BLaER1 treated with 17β-estradiol and CSF1 and Interleukin-3, amounts not matched to agents 10 nM and 100 nM (cell line): ENCODE results near the gene PIEZO1.

Experiments used
- H3K27ac ChIP-seq, 11 experiments: shearing (Covaris generic); formaldehyde crosslinking; 2 replicates each; pipeline ENCODE4 v1.8.1; 2022
- H3K27me3 ChIP-seq, 11 experiments: shearing (Covaris generic); formaldehyde crosslinking; 2 replicates each; pipeline ENCODE4 v1.8.1; 2022
- H3K36me3 ChIP-seq, 11 experiments: shearing (Covaris generic); formaldehyde crosslinking; 2 replicates each; pipeline ENCODE4 v1.8.1; 2022
- H3K4me1 ChIP-seq, 10 experiments: shearing (Covaris generic); formaldehyde crosslinking; 2 replicates each; pipeline ENCODE4 v1.8.1; 2022
- H3K4me2 ChIP-seq, 11 experiments: shearing (Covaris generic); formaldehyde crosslinking; 2 replicates each; pipeline ENCODE4 v1.8.1; 2022
- H3K4me3 ChIP-seq, 10 experiments: shearing (Covaris generic); formaldehyde crosslinking; 2 replicates each; pipeline ENCODE4 v1.8.1; 2022
- H3K9ac ChIP-seq, 11 experiments: shearing (Covaris generic); formaldehyde crosslinking; 2 replicates each; pipeline ENCODE4 v1.8.1; 2022
- H3K9me3 ChIP-seq, 11 experiments: shearing (Covaris generic); formaldehyde crosslinking; replicated peaks in 1 of 11; 2 replicates each; pipeline ENCODE4 v1.8.1; 2022
- H4K20me1 ChIP-seq, 11 experiments: shearing (Covaris generic); formaldehyde crosslinking; 2 replicates each; pipeline ENCODE4 v1.8.1; 2022
- Cebpa-rat ChIP-seq, 11 experiments: shearing (Covaris generic); IDR thresholded peaks; 2 replicates each; pipeline ENCODE4 v1.8.1; 2022

PIEZO1 gene

GRCh38 chr16:88784856-88785105, 239 bp downstream of the PIEZO1 start:
- Histone ChIP-seq H3K4me1 (peaks cover 49 to 83% (median 69%) of the 10 kb centered on the region in 10 experiments), H4K20me1 (peaks cover 23 to 48% (median 44%) of the 10 kb centered on the region in 11 experiments; a peak in 21 of 22 replicates), H3K9ac (peak overlapping the region; percentile 80 to 95 (median 89)), H3K9me3 (no peaks in the 10 kb centered on the region), H3K27ac (peak overlapping the region; percentile 35 to 93 (median 91); a peak in 21 of 22 replicates), H3K27me3 (no peaks in the 10 kb centered on the region), H3K4me2 (peak overlapping the region; percentile 95 to 100 (median 99)), H3K4me3 (peak overlapping the region; percentile 72 to 91 (median 83)), H3K36me3 (no peaks in the 10 kb centered on the region)
- no peak for TF ChIP-seq Cebpa-rat (IDR thresholded peaks at IDR 0.05)

GRCh38 chr16:88784074-88784855, 755 bp downstream of the PIEZO1 start:
- peak overlapping the region; percentile 80 to 95 (median 89) for H3K9ac ChIP-seq

GRCh38 chr16:88783391-88784073, 1.5 kb downstream of the PIEZO1 start:
- peak overlapping the region; percentile 95 to 100 (median 99) for H3K4me2 ChIP-seq
- H3K27ac ChIP-seq, result peak overlapping the region in 10 of 11 experiments; percentile 74 to 93 (median 92); a peak in 20 of 22 replicates
- H3K36me3 ChIP-seq, result no peaks in the 10 kb centered on the region
- no peaks in the 10 kb centered on the region for H3K27me3 ChIP-seq
- H4K20me1 ChIP-seq, result peaks cover 32 to 60% (median 56%) of the 10 kb centered on the region in 11 experiments; a peak in 21 of 22 replicates
- no peaks in the 10 kb centered on the region for H3K9me3 ChIP-seq
- H3K4me3 ChIP-seq, result peak overlapping the region; percentile 72 to 91 (median 83)
- no peak for TF ChIP-seq Cebpa-rat (IDR thresholded peaks at IDR 0.05)
- peak overlapping the region; percentile 80 to 95 (median 89) for H3K9ac ChIP-seq
- H3K4me1 ChIP-seq, result peaks cover 49 to 83% (median 69%) of the 10 kb centered on the region in 10 experiments

More at GRCh38 chr16:88784074-88784855, 755 bp downstream of the PIEZO1 start:
- Histone ChIP-seq H3K4me3 (peak overlapping the region; percentile 72 to 91 (median 83)), H3K36me3 (no peaks in the 10 kb centered on the region), H3K27me3 (no peaks in the 10 kb centered on the region), H3K27ac (peak overlapping the region; percentile 35 to 93 (median 91); a peak in 21 of 22 replicates), H3K4me2 (peak overlapping the region; percentile 95 to 100 (median 99)), H3K9me3 (no peaks in the 10 kb centered on the region), H4K20me1 (peaks cover 28 to 53% (median 49%) of the 10 kb centered on the region in 11 experiments; a peak in 21 of 22 replicates), H3K4me1 (peaks cover 49 to 83% (median 69%) of the 10 kb centered on the region in 10 experiments)
- no peak for TF ChIP-seq Cebpa-rat (IDR thresholded peaks at IDR 0.05)

- peaks cover 56 to 86% (median 73%) of the 10 kb centered on the region in 10 experiments for H3K4me1 ChIP-seq
- no peaks in the 10 kb centered on the region for H3K27me3 ChIP-seq
- peak overlapping the region; percentile 72 to 91 (median 83); a peak in 19 of 20 replicates for H3K4me3 ChIP-seq
- TF ChIP-seq Cebpa-rat (IDR thresholded peaks at IDR 0.05), result no peak
- H3K4me2 ChIP-seq, result peak overlapping the region; percentile 95 to 100 (median 99)
- peak overlapping the region in 10 of 11 experiments; percentile 26 to 93 (median 90); a peak in 15 of 22 replicates for H3K27ac ChIP-seq
- H3K9ac ChIP-seq, result peak overlapping the region; percentile 80 to 95 (median 89); a peak in 21 of 22 replicates
- peaks cover 40 to 69% (median 64%) of the 10 kb centered on the region in 11 experiments; a peak in 21 of 22 replicates for H4K20me1 ChIP-seq
- no peaks in the 10 kb centered on the region for H3K9me3 ChIP-seq
- H3K36me3 ChIP-seq, result peaks cover 0 to 1% (median 0%) of the 10 kb centered on the region in 11 experiments; a peak in 1 of 22 replicates
Observed at GRCh38 chr16:88782454-88783390, 2.3 kb downstream of the PIEZO1 start.

GRCh38 chr16:88781140-88782077, 3.6 kb downstream of the PIEZO1 start:
- H3K9ac ChIP-seq, result peak overlapping the region; percentile 55 to 94 (median 86); a peak in 20 of 22 replicates
- H3K27me3 ChIP-seq, result no peaks in the 10 kb centered on the region
- no peaks in the 10 kb centered on the region for H3K9me3 ChIP-seq
- peak overlapping the region; percentile 95 to 100 (median 99) for H3K4me2 ChIP-seq
- H3K4me1 ChIP-seq, result peaks cover 70 to 86% (median 81%) of the 10 kb centered on the region in 10 experiments
- peak overlapping the region in 10 of 11 experiments; percentile 3 to 92 (median 62); a peak in 18 of 22 replicates for H3K27ac ChIP-seq
- H4K20me1 ChIP-seq, result peaks cover 53 to 82% (median 78%) of the 10 kb centered on the region in 11 experiments; a peak in 21 of 22 replicates
- peak overlapping the region in 9 of 10 experiments; percentile 4 to 88 (median 41); a peak in 16 of 20 replicates for H3K4me3 ChIP-seq
- no peak for TF ChIP-seq Cebpa-rat (IDR thresholded peaks at IDR 0.05)
- H3K36me3 ChIP-seq, result peaks cover 0 to 13% (median 4%) of the 10 kb centered on the region in 11 experiments; a peak in 10 of 22 replicates

- no peak for TF ChIP-seq Cebpa-rat (IDR thresholded peaks at IDR 0.05)
- H3K9ac ChIP-seq, result peak overlapping the region; percentile 57 to 94 (median 86)
- no peaks in the 10 kb centered on the region for H3K27me3 ChIP-seq
- peak overlapping the region in 9 of 10 experiments; percentile 4 to 88 (median 39); a peak in 14 of 20 replicates for H3K4me3 ChIP-seq
- H3K9me3 ChIP-seq, result no peaks in the 10 kb centered on the region
- peak overlapping the region in 10 of 11 experiments; percentile 14 to 92 (median 62); a peak in 20 of 22 replicates for H3K27ac ChIP-seq
- H3K36me3 ChIP-seq, result peaks cover 0 to 20% (median 5%) of the 10 kb centered on the region in 11 experiments; a peak in 10 of 22 replicates
- peaks cover 80 to 89% (median 85%) of the 10 kb centered on the region in 10 experiments for H3K4me1 ChIP-seq
- peak overlapping the region; percentile 95 to 100 (median 99) for H3K4me2 ChIP-seq
- H4K20me1 ChIP-seq, result peaks cover 60 to 91% (median 88%) of the 10 kb centered on the region in 11 experiments; a peak in 21 of 22 replicates
Observed at GRCh38 chr16:88780142-88781062, 4.6 kb downstream of the PIEZO1 start.
